ENCODE data around the gene LGALSL. TPM values are rescaled to one million over a fixed set of nuclear protein-coding genes. Genes with fewer than 3 reads are reported as not detected.

The LGALSL gene
- total and polyA plus RNA-seq, 2 donors (not counting 1 experiment from before 2014, with no cell fraction given): 0.40 to 1.8 TPM

GRCh38 chr2:64471600-64471999 is 17.6 kb downstream of the LGALSL start:
- H3K27ac Mint-ChIP-seq: no peak overlapping the region
- no CpG with 5 or more reads among the region's 4 CpGs for WGBS (ENCODE audit: insufficient coverage)
- H3K4me1 Mint-ChIP-seq: peaks cover 13% of the 10 kb centered on the region
- POLR2A ChIA-PET: no interaction called here
- no peak for TF ChIP-seq EZH2 (IDR thresholded peaks at IDR 0.05; ENCODE audit: borderline replicate concordance, insufficient read depth, low read depth, low read length, poor library complexity, severe bottlenecking)
- TF ChIP-seq, protein P1, sequence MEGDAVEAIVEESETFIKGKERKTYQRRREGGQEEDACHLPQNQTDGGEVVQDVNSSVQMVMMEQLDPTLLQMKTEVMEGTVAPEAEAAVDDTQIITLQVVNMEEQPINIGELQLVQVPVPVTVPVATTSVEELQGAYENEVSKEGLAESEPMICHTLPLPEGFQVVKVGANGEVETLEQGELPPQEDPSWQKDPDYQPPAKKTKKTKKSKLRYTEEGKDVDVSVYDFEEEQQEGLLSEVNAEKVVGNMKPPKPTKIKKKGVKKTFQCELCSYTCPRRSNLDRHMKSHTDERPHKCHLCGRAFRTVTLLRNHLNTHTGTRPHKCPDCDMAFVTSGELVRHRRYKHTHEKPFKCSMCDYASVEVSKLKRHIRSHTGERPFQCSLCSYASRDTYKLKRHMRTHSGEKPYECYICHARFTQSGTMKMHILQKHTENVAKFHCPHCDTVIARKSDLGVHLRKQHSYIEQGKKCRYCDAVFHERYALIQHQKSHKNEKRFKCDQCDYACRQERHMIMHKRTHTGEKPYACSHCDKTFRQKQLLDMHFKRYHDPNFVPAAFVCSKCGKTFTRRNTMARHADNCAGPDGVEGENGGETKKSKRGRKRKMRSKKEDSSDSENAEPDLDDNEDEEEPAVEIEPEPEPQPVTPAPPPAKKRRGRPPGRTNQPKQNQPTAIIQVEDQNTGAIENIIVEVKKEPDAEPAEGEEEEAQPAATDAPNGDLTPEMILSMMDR (IDR thresholded peaks at IDR 0.05): no peak
- ATAC-seq (ENCODE audit: low read depth) (no peak), DNase-seq (no peak)
- Histone ChIP-seq H3K27me3 (replicated peaks in 1 of 4; ENCODE audit: control extremely low read depth in 1 of 4, control insufficient read depth in 3 of 4, insufficient read depth in 4 of 4, low read length in 3 of 4) (peaks cover 0 to 3% (median 1%) of the 10 kb centered on the region in 4 experiments), H4K20me1 (ENCODE audit: control insufficient read depth, insufficient read depth, low read length, poor library complexity, severe bottlenecking) (no peaks in the 10 kb centered on the region), H3K27ac (ENCODE audit: low read length in 2 of 2) (no peak overlapping the region), H3K36me3 (replicated peaks in 1 of 2; ENCODE audit: control extremely low read depth in 1 of 2, control insufficient read depth in 1 of 2, extremely low read depth in 1 of 2, insufficient read depth in 2 of 2, low read length in 1 of 2) (no peaks in the 10 kb centered on the region), H3K4me3 (ENCODE audit: control extremely low read depth in 1 of 5, extremely low read depth in 1 of 5, insufficient read depth in 1 of 5, low read depth in 2 of 5, low read length in 4 of 5) (no peak overlapping the region), H3K4me1 (ENCODE audit: control insufficient read depth in 2 of 2, insufficient read depth in 2 of 2, low read length in 2 of 2) (peaks cover 12 to 13% of the 10 kb centered on the region in 2 donors), H3K9ac (ENCODE audit: low read length) (no peak overlapping the region), H3K9me3 (ENCODE audit: control extremely low read depth in 1 of 3, control insufficient read depth in 2 of 3, insufficient read depth in 1 of 3, low read length in 2 of 3) (no peaks in the 10 kb centered on the region), H3K4me2 (replicated peaks; ENCODE audit: low read depth, low read length, poor library complexity, severe bottlenecking) (no peak overlapping the region), H2AFZ (ENCODE audit: insufficient read depth, low read depth, low read length, poor library complexity, severe bottlenecking) (no peak overlapping the region), H3K79me2 (ENCODE audit: control insufficient read depth, insufficient read depth, low read length) (no peaks in the 10 kb centered on the region)
- H3K9me3 Mint-ChIP-seq (ENCODE audit: insufficient read depth): no peaks in the 10 kb centered on the region
- CTCF ChIA-PET: no interaction called here
- no peak overlapping the region for H3K4me3 Mint-ChIP-seq
- intact Hi-C loops (cut with micrococcal nuclease): no loop called here
- H3K27me3 Mint-ChIP-seq: no peaks in the 10 kb centered on the region

DNA sequence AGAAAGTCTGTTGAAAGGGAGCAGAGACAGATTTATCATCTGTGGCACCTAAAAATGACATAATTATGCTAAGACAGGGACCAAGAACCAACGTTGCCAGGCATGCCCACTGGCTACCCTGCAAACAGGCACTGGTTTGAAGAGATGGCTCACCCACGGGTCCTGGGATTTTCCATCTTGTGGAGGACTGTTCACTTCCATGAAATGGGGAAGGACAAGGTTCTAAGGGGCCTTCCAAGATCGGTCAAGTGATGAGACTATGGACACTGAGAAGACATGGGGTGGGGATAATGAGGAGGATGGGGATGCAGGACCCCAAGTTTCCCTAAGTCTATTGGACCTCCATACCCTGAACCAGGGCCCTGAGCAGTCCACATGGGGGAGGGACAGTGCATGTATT is 18.9 kb downstream of the LGALSL start:
- POLR2A ChIA-PET: no interaction called here
- Histone ChIP-seq H3K27ac (ENCODE audit: low read length in 2 of 2) (no peak overlapping the region), H3K36me3 (replicated peaks in 1 of 2; ENCODE audit: control extremely low read depth in 1 of 2, control insufficient read depth in 1 of 2, extremely low read depth in 1 of 2, insufficient read depth in 2 of 2, low read length in 1 of 2) (no peaks in the 10 kb centered on the region), H3K4me3 (ENCODE audit: control extremely low read depth in 1 of 5, extremely low read depth in 1 of 5, insufficient read depth in 1 of 5, low read depth in 2 of 5, low read length in 4 of 5) (no peak overlapping the region), H3K4me1 (ENCODE audit: control insufficient read depth in 2 of 2, insufficient read depth in 2 of 2, low read length in 2 of 2) (peaks cover 12 to 13% of the 10 kb centered on the region in 2 donors), H3K27me3 (replicated peaks in 1 of 4; ENCODE audit: control extremely low read depth in 1 of 4, control insufficient read depth in 3 of 4, insufficient read depth in 4 of 4, low read length in 3 of 4) (peaks cover 0 to 3% (median under 1%) of the 10 kb centered on the region in 4 experiments), H3K4me2 (replicated peaks; ENCODE audit: low read depth, low read length, poor library complexity, severe bottlenecking) (no peak overlapping the region), H3K9ac (ENCODE audit: low read length) (no peak overlapping the region), H2AFZ (ENCODE audit: insufficient read depth, low read depth, low read length, poor library complexity, severe bottlenecking) (no peak overlapping the region), H4K20me1 (ENCODE audit: control insufficient read depth, insufficient read depth, low read length, poor library complexity, severe bottlenecking) (no peaks in the 10 kb centered on the region), H3K79me2 (ENCODE audit: control insufficient read depth, insufficient read depth, low read length) (no peaks in the 10 kb centered on the region), H3K9me3 (ENCODE audit: control extremely low read depth in 1 of 3, control insufficient read depth in 2 of 3, insufficient read depth in 1 of 3, low read length in 2 of 3) (no peaks in the 10 kb centered on the region)
- TF ChIP-seq EZH2 (IDR thresholded peaks at IDR 0.05; ENCODE audit: borderline replicate concordance, insufficient read depth, low read depth, low read length, poor library complexity, severe bottlenecking): no peak
- TF ChIP-seq, protein P1 (IDR thresholded peaks at IDR 0.05): no peak
- no peak for DNase-seq
- Mint-ChIP-seq H3K4me1 (peaks cover 13% of the 10 kb centered on the region), H3K27ac (no peak overlapping the region), H3K9me3 (ENCODE audit: insufficient read depth) (no peaks in the 10 kb centered on the region), H3K27me3 (no peaks in the 10 kb centered on the region), H3K4me3 (no peak overlapping the region)
- intact Hi-C loops (cut with micrococcal nuclease): no loop called here
- WGBS (ENCODE audit: insufficient coverage): 73% methylated on average over 2 of the region's 3 CpGs
- CTCF ChIA-PET: no interaction called here
- ATAC-seq (ENCODE audit: low read depth): no peak
